ENCODE data around the gene GALR1.

The GALR1 gene

GRCh38 chr18:77321823-77322805, 72.5 kb downstream of the GALR1 start:
- no peak for DNase-seq (ENCODE audit: low read depth, low spot score)

GRCh38 chr18:77323640-77324299, 74.1 kb downstream of the GALR1 start:
- no peak for DNase-seq (ENCODE audit: low read depth, low spot score)

Measured in activated naive CD8-positive, alpha-beta T cell treated with anti-CD3 and anti-CD28 coated beads, Interleukin-2, amount 50 U/mL, for 16 hours (primary cell).